Spleen (tissue), 7 donors: Measurements from ENCODE around the gene CERS5.

Experiments used
- POLR2A ChIP-seq, 3 donors: fragments of 450-650 bp; IDR thresholded peaks; one replicate each; pipeline ENCODE4 v1.5.1; 2017; ENCODE audit warnings: antibody characterized with exemption in 3 of 3, mild to moderate bottlenecking in 1 of 3
- TF ChIP-seq, protein P1 (sequence below), 11 experiments: fragments of 200-600 bp in 7 of 11; fragments of 450-650 bp in 4 of 11; sonication (generic) in 4 of 11; IDR thresholded peaks in 8 of 11; conservative IDR thresholded peaks in 3 of 11; 1 replicate in 7 of 11; 2 replicates in 4 of 11; pipeline versions ENCODE4 v1.4.0 to v1.8.0; 2016 to 2021; ENCODE audit warnings: antibody characterized with exemption in 11 of 11, inconsistent platforms in 4 of 11, mild to moderate bottlenecking in 1 of 11
- donor health status: DM: no; HTN: no; CAD: no; lungs with moderate emphysema.
- donor health status: DM: no; HTN: no; CAD: no.
- donor health status: DM: no; HTN: no; CAD: no.

DNA sequence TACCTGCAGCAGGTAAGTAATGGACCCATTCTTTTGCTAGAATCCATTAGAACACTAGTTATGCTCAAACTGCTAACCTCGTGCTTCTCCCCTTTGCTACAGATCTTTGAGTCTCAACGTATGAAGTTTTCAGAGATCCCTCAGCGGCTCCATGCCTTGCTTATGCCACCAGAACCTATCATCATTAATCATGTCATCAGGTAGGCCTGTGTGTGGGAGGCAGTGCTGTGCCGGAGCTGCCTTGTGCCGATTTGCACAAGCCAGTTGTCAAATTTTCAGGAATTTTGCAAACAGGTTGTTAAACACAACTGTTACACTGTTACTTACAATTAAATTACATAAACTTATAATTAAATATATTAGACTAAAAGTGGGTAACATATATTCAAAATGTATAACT, 76.8 kb downstream of the CERS5 start:
- TF ChIP-seq POLR2A (IDR thresholded peaks at IDR 0.05) = no peak
- TF ChIP-seq, protein P1, sequence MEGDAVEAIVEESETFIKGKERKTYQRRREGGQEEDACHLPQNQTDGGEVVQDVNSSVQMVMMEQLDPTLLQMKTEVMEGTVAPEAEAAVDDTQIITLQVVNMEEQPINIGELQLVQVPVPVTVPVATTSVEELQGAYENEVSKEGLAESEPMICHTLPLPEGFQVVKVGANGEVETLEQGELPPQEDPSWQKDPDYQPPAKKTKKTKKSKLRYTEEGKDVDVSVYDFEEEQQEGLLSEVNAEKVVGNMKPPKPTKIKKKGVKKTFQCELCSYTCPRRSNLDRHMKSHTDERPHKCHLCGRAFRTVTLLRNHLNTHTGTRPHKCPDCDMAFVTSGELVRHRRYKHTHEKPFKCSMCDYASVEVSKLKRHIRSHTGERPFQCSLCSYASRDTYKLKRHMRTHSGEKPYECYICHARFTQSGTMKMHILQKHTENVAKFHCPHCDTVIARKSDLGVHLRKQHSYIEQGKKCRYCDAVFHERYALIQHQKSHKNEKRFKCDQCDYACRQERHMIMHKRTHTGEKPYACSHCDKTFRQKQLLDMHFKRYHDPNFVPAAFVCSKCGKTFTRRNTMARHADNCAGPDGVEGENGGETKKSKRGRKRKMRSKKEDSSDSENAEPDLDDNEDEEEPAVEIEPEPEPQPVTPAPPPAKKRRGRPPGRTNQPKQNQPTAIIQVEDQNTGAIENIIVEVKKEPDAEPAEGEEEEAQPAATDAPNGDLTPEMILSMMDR (IDR thresholded peaks at IDR 0.05 in 8 of 11, conservative IDR thresholded peaks at IDR 0.05 in 3 of 11) = no peak
